ENCODE measurements around the gene CCDC146. TPM values are rescaled to one million over a fixed set of nuclear protein-coding genes. Genes with fewer than 3 reads are reported as not detected.

CCDC146 gene
- total RNA-seq, 1 experiment from 2014 or later, result 4.7 TPM

- H4K20me1 ChIP-seq (ENCODE audit: low read length), result no peaks in the 10 kb centered on the region
- no peaks in the 10 kb centered on the region for H3K27me3 ChIP-seq (ENCODE audit: low read length)
- no peak for DNase-seq
- intact Hi-C loops (cut with micrococcal nuclease), result loop anchor here (1.0 kb wide), 1 partner anchor 20 kb away; no protein-coding TSS in a partner anchor
- H3K27ac ChIP-seq (ENCODE audit: low read length), result peak overlapping the region; percentile 82
- no peak for ATAC-seq
- no peak overlapping the region for H3K4me3 ChIP-seq (ENCODE audit: low read length)
- H3K9me3 ChIP-seq (ENCODE audit: low read length), result no peaks in the 10 kb centered on the region
- H3F3A ChIP-seq (ENCODE audit: low read length, unreplicated experiment), result no peaks in the 10 kb centered on the region
- no peaks in the 10 kb centered on the region for H3K9me2 ChIP-seq (replicated peaks; ENCODE audit: low read length)
- TF ChIP-seq, protein P1, sequence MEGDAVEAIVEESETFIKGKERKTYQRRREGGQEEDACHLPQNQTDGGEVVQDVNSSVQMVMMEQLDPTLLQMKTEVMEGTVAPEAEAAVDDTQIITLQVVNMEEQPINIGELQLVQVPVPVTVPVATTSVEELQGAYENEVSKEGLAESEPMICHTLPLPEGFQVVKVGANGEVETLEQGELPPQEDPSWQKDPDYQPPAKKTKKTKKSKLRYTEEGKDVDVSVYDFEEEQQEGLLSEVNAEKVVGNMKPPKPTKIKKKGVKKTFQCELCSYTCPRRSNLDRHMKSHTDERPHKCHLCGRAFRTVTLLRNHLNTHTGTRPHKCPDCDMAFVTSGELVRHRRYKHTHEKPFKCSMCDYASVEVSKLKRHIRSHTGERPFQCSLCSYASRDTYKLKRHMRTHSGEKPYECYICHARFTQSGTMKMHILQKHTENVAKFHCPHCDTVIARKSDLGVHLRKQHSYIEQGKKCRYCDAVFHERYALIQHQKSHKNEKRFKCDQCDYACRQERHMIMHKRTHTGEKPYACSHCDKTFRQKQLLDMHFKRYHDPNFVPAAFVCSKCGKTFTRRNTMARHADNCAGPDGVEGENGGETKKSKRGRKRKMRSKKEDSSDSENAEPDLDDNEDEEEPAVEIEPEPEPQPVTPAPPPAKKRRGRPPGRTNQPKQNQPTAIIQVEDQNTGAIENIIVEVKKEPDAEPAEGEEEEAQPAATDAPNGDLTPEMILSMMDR (conservative IDR thresholded peaks at IDR 0.05; ENCODE audit: low read depth, low read length), result no peak
- TF ChIP-seq EZH2phosphoT487 (IDR thresholded peaks at IDR 0.05; ENCODE audit: borderline replicate concordance, low read length) (no peak), EZH2 (IDR thresholded peaks at IDR 0.05; ENCODE audit: low read length, unreplicated experiment) (no peak)
- no peak overlapping the region for H2AFZ ChIP-seq (ENCODE audit: low read length)
- 0 out of 2 replicates have a peak, but pooled peaks cover 3% of the 10 kb centered on the region for H3K36me3 ChIP-seq (ENCODE audit: low read depth, low read length)
- H3K4me2 ChIP-seq (ENCODE audit: low read length), result 0 out of 2 replicates have a peak overlapping the region, but pooled peaks have one; percentile 21
- no peaks in the 10 kb centered on the region for H3K79me2 ChIP-seq (ENCODE audit: low read length)
- H3K9ac ChIP-seq (ENCODE audit: low read length), result peak overlapping the region; percentile 42; the same call in 1 of the 2 replicates
- peaks cover 32% of the 10 kb centered on the region for H3K4me1 ChIP-seq (ENCODE audit: insufficient read depth, low read length)
- ChIA-PET POLR2A (ENCODE audit: unreplicated experiment) (no interaction called here), CTCF (no interaction called here)
- no TSS peak for BruUV-seq (replicated peaks)
Observed at GRCh38 chr7:77308792-77309191, 186.4 kb downstream of the CCDC146 start.

DNA sequence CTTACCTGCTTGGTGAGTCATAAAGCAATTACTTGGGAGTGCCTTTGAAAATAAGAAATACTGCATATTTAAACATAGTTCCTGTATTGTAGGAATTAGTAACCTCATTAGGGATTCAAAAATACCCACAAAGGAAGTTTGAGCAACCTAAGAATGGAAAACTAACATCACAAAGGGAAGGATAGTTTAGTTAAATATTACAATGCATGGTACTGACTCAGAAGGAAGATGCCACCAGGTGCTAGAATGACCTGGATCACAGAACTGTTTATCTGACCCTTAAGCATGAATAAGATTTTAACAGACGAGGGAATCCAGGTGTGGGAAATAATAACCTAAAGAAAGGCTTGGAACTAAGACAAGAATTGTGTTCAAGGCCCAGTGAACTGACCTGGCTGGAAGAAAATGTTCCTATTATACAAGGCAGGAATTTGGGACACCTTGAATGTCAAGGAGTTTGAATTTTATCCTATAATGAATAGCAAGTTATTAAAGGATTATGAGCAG lies 187.4 kb downstream of the CCDC146 start:
- no peak overlapping the region for H2AFZ ChIP-seq (ENCODE audit: low read length)
- no peak overlapping the region for H3K9ac ChIP-seq (ENCODE audit: low read length)
- H3K4me3 ChIP-seq (ENCODE audit: low read length), result no peak overlapping the region
- DNase-seq (peak; percentile 65), ATAC-seq (peak; percentile 83)
- CTCF ChIA-PET, result no interaction called here
- intact Hi-C loops (cut with micrococcal nuclease), result loop anchor here (1.0 kb wide), 1 partner anchor 19 kb away; no protein-coding TSS in a partner anchor
- H3K27me3 ChIP-seq (ENCODE audit: low read length), result no peaks in the 10 kb centered on the region
- peak overlapping the region; percentile 82 for H3K27ac ChIP-seq (ENCODE audit: low read length)
- H4K20me1 ChIP-seq (ENCODE audit: low read length), result no peaks in the 10 kb centered on the region
- no peaks in the 10 kb centered on the region for H3F3A ChIP-seq (ENCODE audit: low read length, unreplicated experiment)
- no peak for TF ChIP-seq EZH2 (IDR thresholded peaks at IDR 0.05; ENCODE audit: low read length, unreplicated experiment)
- TF ChIP-seq, protein P1 (conservative IDR thresholded peaks at IDR 0.05; ENCODE audit: low read depth, low read length), result no peak
- TF ChIP-seq EZH2phosphoT487 (IDR thresholded peaks at IDR 0.05; ENCODE audit: borderline replicate concordance, low read length), result no peak
- no TSS peak for BruUV-seq (replicated peaks)
- H3K9me2 ChIP-seq (replicated peaks; ENCODE audit: low read length), result no peaks in the 10 kb centered on the region
- H3K9me3 ChIP-seq (ENCODE audit: low read length), result no peaks in the 10 kb centered on the region
- no peaks in the 10 kb centered on the region for H3K79me2 ChIP-seq (ENCODE audit: low read length)
- H3K4me2 ChIP-seq (ENCODE audit: low read length), result peak overlapping the region; percentile 21
- POLR2A ChIA-PET (ENCODE audit: unreplicated experiment), result no interaction called here
- H3K36me3 ChIP-seq (ENCODE audit: low read depth, low read length), result 0 out of 2 replicates have a peak, but pooled peaks cover 3% of the 10 kb centered on the region
- H3K4me1 ChIP-seq (ENCODE audit: insufficient read depth, low read length), result peaks cover 32% of the 10 kb centered on the region

GRCh38 chr7:77310982-77311381 lies 188.6 kb downstream of the CCDC146 start:
- Histone ChIP-seq H3K27ac (ENCODE audit: low read length) (no peak overlapping the region), H3K9me3 (ENCODE audit: low read length) (no peaks in the 10 kb centered on the region), H3K36me3 (ENCODE audit: low read depth, low read length) (0 out of 2 replicates have a peak, but pooled peaks cover 3% of the 10 kb centered on the region), H3K4me3 (ENCODE audit: low read length) (no peak overlapping the region), H4K20me1 (ENCODE audit: low read length) (no peaks in the 10 kb centered on the region), H3K4me1 (ENCODE audit: insufficient read depth, low read length) (peaks cover 32% of the 10 kb centered on the region), H3K9ac (ENCODE audit: low read length) (no peak overlapping the region), H3K27me3 (ENCODE audit: low read length) (no peaks in the 10 kb centered on the region), H3K9me2 (replicated peaks; ENCODE audit: low read length) (no peaks in the 10 kb centered on the region), H3F3A (ENCODE audit: low read length, unreplicated experiment) (no peaks in the 10 kb centered on the region), H3K79me2 (ENCODE audit: low read length) (no peaks in the 10 kb centered on the region), H2AFZ (ENCODE audit: low read length) (no peak overlapping the region), H3K4me2 (ENCODE audit: low read length) (no peak overlapping the region)
- DNase-seq (no peak), ATAC-seq (no peak)
- ChIA-PET POLR2A (ENCODE audit: unreplicated experiment) (no interaction called here), CTCF (no interaction called here)
- TF ChIP-seq EZH2phosphoT487 (IDR thresholded peaks at IDR 0.05; ENCODE audit: borderline replicate concordance, low read length) (no peak), EZH2 (IDR thresholded peaks at IDR 0.05; ENCODE audit: low read length, unreplicated experiment) (no peak)
- no TSS peak for BruUV-seq (replicated peaks)
- intact Hi-C loops (cut with micrococcal nuclease), result no loop called here
